Cardiac muscle cell (in vitro differentiated cells and primary cell): ENCODE results near the gene PYM1. TPM values are rescaled to one million over a fixed set of nuclear protein-coding genes. Genes with fewer than 3 reads are reported as not detected.
"Not testable (repeated sequence)": the region's sequence is repeated elsewhere in the genome, so short reads cannot be mapped to it uniquely, and the experiment has no call there.

Experiments used
- DNase-seq, 2 donors: peaks; one replicate each; pipeline versions ENCODE4 v3.0.0 to v3.0.0-alpha.2; 2010 to 2017; ENCODE audit warnings: low read depth in 1 of 2, low spot score in 1 of 2
- H3K27ac ChIP-seq: fragments of 200-600 bp; sonication (generic); 2 replicates; pipeline ENCODE4 v1.5.1; 2016
- H3K27me3 ChIP-seq: fragments of 200-600 bp; sonication (generic); 2 replicates; pipeline ENCODE4 v1.6.0; 2016; ENCODE audit warnings: control low read depth
- H3K36me3 ChIP-seq: fragments of 200-600 bp; sonication (generic); 2 replicates; pipeline ENCODE4 v1.5.1; 2016; ENCODE audit warnings: control low read depth
- H3K4me1 ChIP-seq: fragments of 200-600 bp; sonication (generic); 2 replicates; pipeline ENCODE4 v1.8.1; 2017; ENCODE audit warnings: low read depth, mild to moderate bottlenecking, mixed run types
- H3K4me3 ChIP-seq: fragments of 200-600 bp; sonication (generic); 2 replicates; pipeline ENCODE4 v1.5.1; 2016; ENCODE audit warnings: mild to moderate bottlenecking
- H3K9me3 ChIP-seq: fragments of 200-600 bp; sonication (generic); 2 replicates; pipeline ENCODE4 v1.5.1; 2017; ENCODE audit warnings: low read depth, mild to moderate bottlenecking, control low read depth
- CTCF ChIP-seq: IDR thresholded peaks from 2 replicates; pipeline ENCODE4 v1.5.1; 2012; ENCODE audit warnings: low read depth, mild to moderate bottlenecking, low read length
- polyA plus RNA-seq: library from polyadenylated mRNA; unstranded; fragments of >200 nt; fragmentation: Nextera tagmentation; extraction: Ambion mirVana; gene quantifications from 2 replicates; pipeline ENCODE4 v1.2.1, GENCODE V29; 2016
- total RNA-seq: library from RNA; depleted of rRNA; stranded (reverse); fragments of >200 nt; gene quantifications from 2 replicates; pipeline ENCODE4 v1.2.3, GENCODE V29; 2016

PYM1 gene
- total and polyA plus RNA-seq, 2 experiments from 2014 or later, result 55.3 to 82.9 TPM

GRCh38 chr12:55877824-55878223 is 49.9 kb downstream of the PYM1 start:
- no peak for TF ChIP-seq CTCF
- H3K27ac ChIP-seq, result no peak overlapping the region

GRCh38 chr12:55875704-55876467 is 51.8 kb downstream of the PYM1 start:
- no peaks in the 10 kb centered on the region for H3K4me1 ChIP-seq
- H3K9me3 ChIP-seq, result no peaks in the 10 kb centered on the region
- TF ChIP-seq CTCF, result no peak
- no peaks in the 10 kb centered on the region for H3K27me3 ChIP-seq
- DNase-seq, result no peak
- no peak overlapping the region for H3K4me3 ChIP-seq
- H3K36me3 ChIP-seq, result no peaks in the 10 kb centered on the region
- no peak overlapping the region for H3K27ac ChIP-seq

More at GRCh38 chr12:55877824-55878223, 49.9 kb downstream of the PYM1 start:
- Histone ChIP-seq H3K4me3 (no peak overlapping the region), H3K4me1 (no peaks in the 10 kb centered on the region), H3K9me3 (no peaks in the 10 kb centered on the region), H3K36me3 (no peaks in the 10 kb centered on the region), H3K27me3 (no peaks in the 10 kb centered on the region)
- DNase-seq, result no peak

- DNase-seq, result no peak
Observed at GRCh38 chr12:55874443-55874842, 53.3 kb downstream of the PYM1 start.

GRCh38 chr12:55866454-55867004 is 61.2 kb downstream of the PYM1 start:
- H3K36me3 ChIP-seq, H3K27me3 ChIP-seq, DNase-seq, H3K4me3 ChIP-seq, H3K4me1 ChIP-seq, H3K27ac ChIP-seq, H3K9me3 ChIP-seq: not testable (repeated sequence)

More at GRCh38 chr12:55874443-55874842, 53.3 kb downstream of the PYM1 start:
- H3K27ac ChIP-seq, result no peak overlapping the region
- no peaks in the 10 kb centered on the region for H3K9me3 ChIP-seq
- H3K36me3 ChIP-seq, result no peaks in the 10 kb centered on the region
- no peaks in the 10 kb centered on the region for H3K4me1 ChIP-seq
- H3K27me3 ChIP-seq, result no peaks in the 10 kb centered on the region
- TF ChIP-seq CTCF, result no peak
- H3K4me3 ChIP-seq, result no peak overlapping the region

GRCh38 chr12:55865327-55865726 is 62.4 kb downstream of the PYM1 start:
- Histone ChIP-seq H3K27me3 (no peaks in the 10 kb centered on the region), H3K36me3 (no peaks in the 10 kb centered on the region), H3K27ac (no peak overlapping the region), H3K9me3 (no peaks in the 10 kb centered on the region), H3K4me1 (no peaks in the 10 kb centered on the region), H3K4me3 (no peak overlapping the region)
- no peak for TF ChIP-seq CTCF
- DNase-seq, result no peak

GRCh38 chr12:55862931-55863330 is 64.8 kb downstream of the PYM1 start:
- H3K27me3 ChIP-seq, H3K9me3 ChIP-seq, H3K27ac ChIP-seq, DNase-seq, H3K36me3 ChIP-seq, H3K4me1 ChIP-seq, H3K4me3 ChIP-seq: not testable (repeated sequence)
